Colon (tissue), 2 donors: ENCODE results near the gene SELENOV.

ENCODE experiments used
- FAIRE-seq: peaks from 2 replicates; lab custom pipeline; 2012; peaks lifted over from hg19 to GRCh38; lab: Jason Lieb, UNC
- donor health status: control.
- donor health status: control.

The SELENOV gene

DNA sequence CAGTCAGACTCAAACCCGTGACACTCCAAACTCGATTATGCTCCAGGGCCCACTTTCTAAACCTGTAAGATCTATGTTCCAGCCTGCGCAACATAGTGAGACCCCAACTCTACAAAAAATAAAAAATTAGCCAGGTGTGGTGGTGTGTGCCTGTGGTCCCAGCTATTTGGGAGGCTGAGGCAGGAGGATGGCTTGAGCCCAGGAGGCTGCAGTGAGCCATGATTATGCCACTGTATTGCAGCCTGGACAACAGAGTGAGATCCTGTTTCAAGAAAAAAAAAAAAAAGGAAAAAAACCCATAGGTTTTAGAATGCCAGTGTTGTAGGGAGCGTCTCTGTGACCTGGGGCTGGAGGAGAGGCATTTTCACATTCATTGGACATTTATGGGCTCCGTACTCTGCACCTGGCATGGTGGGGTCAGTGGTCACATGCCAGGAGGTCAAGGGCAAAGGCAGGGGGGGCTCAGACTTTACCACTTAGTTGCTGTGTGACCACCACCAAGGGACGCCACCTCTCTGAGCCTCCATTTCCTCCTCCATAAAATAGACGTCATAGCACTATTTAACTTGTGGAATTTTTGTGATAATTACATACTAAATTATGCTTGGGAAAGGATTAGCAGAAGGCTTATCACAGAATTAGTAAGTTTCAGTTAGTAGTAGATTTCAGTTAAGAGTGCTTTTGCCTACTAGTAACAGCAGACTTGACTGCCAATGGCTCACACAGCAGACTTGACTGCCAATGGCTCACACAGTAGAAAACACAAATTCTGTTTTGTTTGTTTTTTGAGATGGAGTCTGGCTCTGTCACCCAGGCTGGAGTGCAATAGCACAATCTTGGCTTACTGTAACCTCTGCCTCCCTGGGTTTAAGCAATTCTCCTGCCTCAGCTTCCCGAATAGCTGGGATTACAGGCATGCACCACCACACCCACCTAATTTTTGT is 5.9 kb downstream of the SELENOV start:
- no peak for FAIRE-seq

DNA sequence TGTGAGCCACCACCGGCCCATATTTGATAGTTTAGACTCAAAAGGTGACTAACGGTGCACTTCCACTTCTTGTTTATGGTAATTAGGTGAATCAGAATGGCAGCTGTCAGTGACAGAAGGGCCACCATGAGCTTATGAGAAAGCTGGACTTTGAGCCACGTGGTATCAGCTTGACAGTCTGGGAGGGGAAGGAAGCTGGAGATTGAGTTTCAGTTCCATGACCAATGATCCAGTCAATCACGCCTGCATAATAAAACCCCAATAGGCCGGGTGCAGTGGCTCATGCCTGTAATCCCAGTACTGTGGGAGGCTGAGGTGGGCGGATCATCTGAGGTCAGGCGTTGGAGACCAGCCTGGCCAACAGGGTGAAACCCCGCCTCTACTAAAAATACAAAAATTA is 9.6 kb downstream of the SELENOV start:
- FAIRE-seq, result no peak

DNA sequence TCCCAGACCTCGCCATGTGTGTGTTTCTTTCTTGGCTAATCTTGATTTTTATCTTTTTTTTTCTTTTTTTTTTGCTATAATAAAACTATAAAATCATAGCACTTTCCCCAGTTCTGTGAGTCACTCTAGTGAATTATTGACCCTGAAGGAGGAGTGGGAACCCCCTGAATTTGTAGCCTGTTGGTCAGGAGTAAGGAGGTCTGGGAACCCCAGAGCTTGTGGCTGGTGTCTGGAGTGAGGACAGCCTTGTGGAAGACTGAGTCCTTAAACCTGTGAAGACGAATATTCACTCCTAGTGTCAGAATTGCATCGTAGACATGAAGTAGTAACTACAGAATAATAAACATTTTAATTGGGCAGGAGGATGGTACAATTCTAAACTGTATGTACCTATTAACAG is 10.3 kb downstream of the SELENOV start:
- FAIRE-seq, result no peak

DNA sequence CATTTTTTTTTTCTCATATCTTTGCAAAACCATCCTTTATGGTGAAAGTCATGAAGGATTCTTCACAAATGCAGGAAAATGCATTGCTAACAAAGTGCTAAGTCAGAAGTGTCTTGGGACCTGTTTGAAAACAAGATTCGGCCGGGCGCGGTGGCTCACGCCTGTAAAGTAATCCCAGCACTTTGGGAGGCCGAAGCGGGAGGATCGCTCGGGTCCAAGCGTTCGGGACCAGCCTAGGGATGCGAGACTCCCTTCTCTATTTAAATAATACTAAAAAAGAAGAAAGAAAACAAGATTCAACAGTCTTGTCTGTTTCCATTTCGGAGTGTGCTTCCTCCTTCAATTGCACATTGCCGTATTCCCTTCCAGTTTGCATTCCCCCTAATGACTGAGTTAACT is 16.9 kb downstream of the SELENOV start:
- no peak for FAIRE-seq

DNA sequence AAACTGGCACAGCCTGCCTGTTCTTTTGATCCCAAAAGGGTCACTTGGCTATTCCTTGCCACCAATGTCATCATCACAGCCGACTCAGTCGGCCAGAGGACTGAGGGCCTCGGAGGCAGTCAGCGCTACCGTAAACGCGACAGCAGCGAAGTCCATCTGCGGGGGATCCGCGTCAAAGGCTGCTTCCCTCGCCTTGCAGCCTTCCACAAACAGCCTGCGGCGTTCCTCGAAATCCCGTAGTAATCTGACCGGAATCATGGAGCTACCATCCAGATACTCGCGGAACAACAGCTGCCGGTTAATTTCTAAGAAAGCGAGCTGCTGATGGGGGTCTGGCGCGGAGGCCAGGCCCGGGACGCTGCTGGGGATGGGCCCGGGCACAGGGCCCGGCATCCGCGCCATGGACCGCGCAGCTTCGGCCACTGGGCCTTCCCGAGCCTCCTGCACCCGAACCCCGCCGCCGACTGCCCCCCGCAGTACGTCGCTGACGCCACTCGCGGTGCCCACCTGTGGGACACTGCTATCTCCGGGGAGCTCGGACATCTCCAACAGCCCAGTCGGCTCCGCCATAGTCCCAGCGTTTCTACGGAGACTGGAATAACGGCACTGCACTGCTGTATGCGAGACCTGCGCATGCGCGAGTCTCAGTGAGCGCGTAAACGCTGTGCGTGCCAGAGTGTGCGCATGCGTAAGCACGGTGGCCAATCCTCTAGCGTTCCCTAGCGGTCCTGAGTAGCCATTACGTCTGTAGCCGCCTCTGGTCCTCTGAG is 17.5 kb downstream of the SELENOV start, which contains the start of gene EID2B:
Gene EID2B (minus strand): TSS at position 620 of the 770 bp plus-strand sequence. CDS start 50 bp downstream, at position 570.
- FAIRE-seq, result no peak

DNA sequence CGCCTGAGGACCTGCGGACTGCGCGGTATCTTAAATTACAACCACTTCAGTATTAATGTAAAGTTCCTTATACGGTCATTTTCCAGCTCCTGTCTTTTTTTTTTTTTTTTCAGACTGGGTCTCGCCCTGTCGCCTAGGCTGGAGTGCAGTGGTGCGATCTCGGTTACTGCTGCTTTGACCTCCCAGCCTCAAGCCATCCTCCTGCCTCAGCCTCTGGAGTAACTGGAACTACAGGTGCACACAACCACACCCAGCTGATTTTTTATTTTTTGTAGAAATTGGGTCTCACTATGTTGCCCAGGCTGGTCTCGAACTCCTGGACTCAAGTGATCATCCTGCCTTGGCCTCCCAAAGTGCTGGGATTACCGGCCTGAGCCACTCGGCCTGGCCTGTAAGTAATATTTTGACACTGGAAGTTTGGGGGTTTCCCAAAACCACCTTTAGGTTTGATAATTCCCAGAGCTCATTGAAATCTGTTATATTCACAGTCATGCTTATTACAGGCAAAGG is 18.1 kb downstream of the SELENOV start:
- no peak for FAIRE-seq

DNA sequence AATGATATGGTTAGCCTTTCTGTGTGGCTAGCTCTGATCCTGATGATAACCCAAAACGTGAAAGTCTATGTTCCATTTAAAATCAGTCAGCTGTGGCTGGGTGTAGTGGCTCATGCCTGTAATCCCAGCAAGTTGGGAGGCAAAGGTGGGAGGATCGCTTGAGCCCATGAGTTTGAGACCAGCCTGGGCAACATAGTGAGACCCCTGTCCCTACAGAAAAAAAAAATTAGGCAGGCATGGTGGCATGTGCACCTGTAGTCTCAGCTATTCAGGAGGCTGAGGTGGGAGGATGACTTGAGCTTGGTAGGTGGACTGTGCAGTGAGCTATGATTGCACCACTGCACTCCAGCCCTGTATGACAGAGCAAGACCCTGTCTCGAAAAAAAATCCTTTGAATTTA is 18.9 kb downstream of the SELENOV start:
- no peak for FAIRE-seq

DNA sequence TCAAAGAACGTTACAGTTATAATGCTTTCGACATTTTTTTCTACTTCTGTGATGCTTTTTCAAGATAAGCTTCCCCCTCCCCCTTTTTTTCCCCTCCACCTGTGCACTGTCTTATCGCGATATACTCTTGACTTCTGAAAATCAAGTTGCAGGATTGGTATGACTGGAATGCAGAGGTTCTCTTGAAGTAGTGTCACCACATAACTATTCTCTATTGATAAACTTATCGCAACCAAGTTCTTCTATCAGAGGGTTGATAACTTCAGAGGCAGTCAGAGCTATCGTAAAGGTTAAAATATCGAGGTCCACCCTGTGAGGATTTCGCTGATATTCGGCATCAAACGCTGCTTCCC is 24.2 kb downstream of the SELENOV start:
- no peak for FAIRE-seq

DNA sequence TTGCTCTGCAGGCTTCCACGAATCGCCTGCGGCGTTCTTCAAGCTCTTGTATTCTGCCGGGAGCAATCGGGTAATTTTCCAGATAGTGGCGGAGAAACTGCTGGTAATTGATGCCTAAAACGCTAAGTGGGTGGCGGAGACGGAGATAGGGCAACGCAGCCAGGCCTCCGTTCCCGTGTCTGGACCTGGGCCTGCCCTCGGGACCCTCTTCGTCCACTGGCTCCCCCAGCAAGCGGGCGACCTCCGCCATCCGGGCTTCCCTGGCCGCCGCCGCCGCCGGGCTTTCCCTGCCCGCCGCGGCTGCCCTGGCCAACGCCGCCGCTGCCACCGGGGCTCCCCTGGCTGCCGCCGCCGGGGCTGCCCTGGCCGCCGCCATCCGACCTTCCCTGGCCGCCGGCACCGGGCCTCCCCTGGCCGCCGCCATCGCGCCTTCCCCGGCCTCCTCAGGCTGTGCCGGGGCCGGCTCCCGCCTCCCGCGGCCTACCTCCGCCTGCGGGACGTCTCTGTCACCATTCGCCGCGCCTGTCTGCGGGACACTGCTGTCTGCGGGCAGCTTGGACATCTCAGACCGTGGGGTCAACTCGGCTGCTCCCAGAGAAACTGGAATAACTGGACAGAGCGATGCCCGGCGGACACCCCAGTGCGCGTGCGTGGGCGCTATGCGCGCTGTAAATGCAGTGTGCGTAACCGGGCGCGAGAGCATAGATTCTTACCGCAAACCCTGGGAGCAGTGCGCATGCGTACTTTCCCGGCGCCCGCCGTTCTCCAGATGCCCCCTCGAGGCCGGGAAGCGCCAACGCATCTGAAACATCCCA is 24.8 kb downstream of the SELENOV start, which contains the start of gene EID2:
Gene EID2 (minus strand): TSS at position 644 of the 815 bp plus-strand sequence. CDS start 82 bp downstream, at position 562.
- no peak for FAIRE-seq

DNA sequence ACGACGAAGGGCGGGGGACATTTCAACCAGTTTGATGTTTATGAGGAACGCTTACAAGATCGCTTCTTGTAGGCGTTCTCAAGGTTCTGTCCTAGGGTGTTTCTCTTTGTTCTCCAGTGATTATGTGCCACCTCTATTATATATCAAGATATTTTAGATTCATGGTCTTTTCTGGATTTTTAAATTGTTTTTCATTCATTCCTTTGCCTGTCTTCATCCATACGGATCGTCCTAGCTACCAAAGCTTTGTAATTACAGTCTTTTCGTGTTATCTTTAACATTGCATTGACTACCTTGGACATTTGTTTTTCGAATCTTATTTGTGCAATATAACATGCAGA is 25.4 kb downstream of the SELENOV start:
- no peak for FAIRE-seq

DNA sequence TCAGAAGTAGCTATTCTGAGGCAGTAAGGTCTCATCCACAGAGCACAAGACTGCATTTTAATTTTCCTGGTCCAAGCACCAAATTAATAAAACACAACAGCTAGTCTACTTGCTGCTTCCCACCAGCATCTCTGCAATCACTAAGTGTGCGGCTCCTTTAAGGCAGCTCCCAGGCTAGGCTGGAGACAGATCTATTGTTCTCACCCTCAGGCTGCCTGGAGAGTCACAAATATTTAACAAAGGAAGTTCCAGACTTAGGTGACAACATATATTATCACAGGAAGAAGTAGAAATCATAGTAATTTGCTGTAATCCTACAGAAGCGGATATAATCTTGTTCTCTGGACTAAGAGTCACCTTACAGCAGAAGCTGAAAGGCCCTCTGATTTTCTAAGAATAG is 27.3 kb downstream of the SELENOV start:
- no peak for FAIRE-seq

DNA sequence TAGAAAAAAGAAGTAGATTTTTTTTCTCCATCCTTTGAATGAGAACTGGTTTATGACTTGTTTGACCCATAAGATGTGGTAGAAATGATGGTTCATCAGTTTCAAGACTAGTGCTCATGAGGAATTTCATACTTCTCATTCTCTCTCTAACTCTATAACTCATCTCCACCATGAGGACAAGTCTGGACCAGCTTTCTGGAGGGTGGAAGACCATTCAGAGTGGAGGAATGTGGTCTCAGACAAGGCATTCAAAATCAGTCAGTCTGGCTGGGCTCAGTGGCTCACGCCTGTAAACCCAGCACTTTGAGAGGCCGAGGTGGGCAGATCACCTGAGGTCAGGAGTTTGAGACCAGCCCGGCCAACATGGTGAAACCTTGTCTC is 28.5 kb downstream of the SELENOV start:
- FAIRE-seq, result no peak

DNA sequence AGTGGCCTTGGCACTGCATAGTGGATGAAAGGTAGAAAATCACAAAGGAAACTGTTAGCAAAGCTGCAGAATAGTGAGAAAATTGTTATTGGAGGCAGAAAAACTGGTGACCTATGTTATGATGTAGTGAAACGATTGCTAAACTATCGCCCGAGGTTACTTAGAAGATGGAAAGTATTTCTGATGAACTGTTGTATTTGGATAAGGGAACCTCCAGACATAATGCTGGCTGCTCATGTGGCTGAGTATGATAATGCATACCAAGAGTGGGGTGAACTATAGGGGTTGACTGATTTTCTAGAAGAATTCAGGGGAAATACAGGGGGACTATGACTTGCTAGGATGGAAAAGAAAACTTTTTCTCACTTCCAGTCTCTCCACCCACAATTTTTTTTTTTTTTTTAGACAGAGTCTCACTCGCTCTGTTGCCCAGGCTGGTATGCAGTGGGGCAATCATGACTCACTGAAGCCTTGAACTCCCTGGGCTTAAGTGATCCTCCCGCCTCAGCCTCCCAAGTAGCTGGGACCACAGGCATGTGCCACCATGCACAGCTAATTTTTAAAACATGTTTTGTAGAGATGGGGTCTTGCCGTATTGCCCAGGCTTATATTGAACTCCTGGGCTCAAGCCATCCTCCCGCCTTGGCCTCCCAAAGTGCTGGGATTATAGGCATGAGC is 29.4 kb downstream of the SELENOV start:
- no peak for FAIRE-seq

DNA sequence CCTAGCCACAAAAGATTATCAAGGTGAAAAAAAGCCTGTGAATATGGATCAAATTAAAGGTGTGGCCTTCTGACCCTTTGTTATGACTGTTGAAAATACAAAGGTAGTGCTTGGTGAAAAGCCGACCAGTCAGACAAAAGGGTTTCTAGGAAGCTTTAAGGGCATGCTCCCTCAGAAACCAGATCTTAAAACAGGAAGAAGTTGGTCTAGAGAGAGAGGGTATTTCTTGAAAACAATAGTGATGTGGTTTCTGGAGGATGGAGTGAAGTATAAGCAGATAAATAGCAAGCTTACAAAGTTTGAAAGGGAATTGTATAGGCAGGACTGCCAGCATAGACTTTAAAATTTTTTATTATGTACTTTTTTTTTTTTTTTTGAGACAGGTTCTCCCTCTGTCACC is 30.0 kb downstream of the SELENOV start:
- no peak for FAIRE-seq

DNA sequence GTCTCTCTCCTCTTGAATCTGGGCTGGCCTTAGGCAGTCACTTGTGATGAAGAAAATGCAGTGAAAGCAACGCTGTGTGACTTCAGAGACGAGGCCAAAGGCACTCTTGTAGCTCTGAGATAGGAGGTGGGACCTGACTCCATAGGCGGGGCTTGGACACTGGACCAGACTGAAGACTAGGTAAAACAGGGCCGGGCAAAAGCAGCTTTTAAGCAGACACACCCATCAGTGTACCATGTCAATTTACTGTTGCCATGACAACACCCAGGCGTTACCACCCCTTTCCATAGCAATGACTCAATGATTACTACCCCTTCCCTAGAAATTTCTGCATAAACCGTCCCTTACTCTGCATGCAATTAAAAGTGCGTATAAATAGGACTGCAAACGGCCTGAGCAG is 31.7 kb downstream of the SELENOV start:
- FAIRE-seq, result no peak

DNA sequence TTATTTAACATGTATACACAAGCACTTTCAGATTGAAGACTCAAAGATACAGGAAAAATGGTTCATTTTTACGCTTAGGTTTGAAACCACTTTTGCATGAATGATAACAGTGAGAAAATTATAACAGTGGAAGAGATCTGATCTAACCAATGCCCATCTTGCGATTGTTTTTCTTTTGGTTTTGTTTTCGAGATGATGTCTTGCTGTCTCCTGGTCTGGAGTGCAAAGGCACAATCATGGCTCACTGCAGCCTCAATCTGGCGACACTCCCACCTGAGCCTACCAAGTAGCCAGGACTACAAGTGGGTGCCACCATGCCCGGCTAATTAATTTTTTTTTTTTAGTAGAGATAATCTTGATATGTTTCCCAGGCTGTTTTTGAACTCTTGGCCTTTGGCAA is 35.3 kb downstream of the SELENOV start:
- no peak for FAIRE-seq

DNA sequence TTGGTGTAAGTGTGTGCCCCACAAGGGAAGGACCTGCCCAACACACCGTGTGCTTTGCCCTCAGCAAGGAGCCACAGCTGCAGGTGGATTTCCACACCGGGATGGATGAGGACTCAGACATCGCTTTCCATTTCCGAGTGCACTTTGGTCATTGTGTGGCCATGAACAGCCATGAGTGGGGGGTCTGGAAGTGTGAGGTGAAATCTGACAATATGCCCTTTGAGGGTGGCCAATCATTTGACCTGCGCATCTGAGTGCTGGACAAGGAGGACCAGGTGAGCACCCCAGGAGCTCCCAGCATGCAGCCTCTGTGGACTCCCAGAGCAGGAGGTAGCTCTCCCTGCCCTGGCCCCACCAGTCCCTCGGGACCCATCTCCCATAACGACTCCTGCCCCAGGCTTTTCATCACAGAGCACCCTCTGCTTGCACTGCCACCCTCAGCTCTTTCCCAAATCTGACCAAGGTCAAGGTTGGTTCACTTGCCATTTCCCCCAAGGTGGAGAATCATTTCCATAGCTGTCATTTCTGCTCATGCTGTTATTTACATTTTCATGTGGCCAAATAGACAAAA is 38.2 kb downstream of the SELENOV start:
- FAIRE-seq, result no peak

DNA sequence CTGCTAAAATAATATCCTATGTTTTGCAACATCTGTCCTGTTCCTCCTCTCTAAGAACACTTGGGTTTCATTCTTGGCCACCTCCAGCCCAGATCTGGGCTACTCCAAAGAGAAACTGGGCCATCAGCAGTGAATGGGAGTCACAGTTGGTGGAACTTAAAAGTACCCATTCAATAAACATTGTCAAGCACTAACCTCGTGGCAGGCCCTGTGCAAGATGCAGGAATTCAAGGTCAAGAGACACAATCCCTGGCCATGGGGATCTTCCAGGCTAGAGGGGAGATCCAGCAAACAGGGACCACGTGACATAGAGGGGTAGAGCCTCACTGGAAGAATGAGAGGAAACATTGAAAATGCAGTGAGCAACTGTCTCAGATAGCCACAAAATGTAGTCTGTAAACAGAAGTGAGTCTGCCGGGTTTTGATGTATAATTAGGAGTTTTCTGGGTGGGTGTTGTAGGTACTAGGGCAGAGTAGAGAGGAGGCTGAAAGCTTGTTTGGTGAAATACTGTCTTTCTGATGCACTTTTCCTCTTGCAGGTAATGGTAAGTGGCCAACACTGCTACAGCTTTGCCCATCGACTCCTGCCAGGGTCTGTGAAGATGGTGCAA is 39.9 kb downstream of the SELENOV start:
- FAIRE-seq, result no peak

DNA sequence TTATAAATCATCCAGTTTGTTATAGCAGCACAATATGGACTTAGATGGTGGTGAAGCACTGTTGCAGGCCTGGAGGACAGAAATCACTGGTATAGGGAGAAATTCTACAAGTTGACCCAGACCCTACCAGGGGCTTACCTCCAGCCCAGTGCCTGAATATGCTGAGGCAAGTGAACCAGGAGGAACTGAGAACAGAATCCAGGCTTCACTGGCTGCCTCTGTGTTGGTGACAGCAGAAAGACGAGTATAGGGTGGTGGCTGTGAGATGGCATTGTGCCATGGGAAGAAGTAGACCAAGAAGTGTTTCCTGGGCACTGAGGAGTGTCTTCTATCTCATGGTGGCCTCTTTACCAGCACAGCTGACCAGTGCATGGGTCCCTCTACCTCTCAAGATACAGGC is 40.9 kb downstream of the SELENOV start:
- FAIRE-seq, result no peak

DNA sequence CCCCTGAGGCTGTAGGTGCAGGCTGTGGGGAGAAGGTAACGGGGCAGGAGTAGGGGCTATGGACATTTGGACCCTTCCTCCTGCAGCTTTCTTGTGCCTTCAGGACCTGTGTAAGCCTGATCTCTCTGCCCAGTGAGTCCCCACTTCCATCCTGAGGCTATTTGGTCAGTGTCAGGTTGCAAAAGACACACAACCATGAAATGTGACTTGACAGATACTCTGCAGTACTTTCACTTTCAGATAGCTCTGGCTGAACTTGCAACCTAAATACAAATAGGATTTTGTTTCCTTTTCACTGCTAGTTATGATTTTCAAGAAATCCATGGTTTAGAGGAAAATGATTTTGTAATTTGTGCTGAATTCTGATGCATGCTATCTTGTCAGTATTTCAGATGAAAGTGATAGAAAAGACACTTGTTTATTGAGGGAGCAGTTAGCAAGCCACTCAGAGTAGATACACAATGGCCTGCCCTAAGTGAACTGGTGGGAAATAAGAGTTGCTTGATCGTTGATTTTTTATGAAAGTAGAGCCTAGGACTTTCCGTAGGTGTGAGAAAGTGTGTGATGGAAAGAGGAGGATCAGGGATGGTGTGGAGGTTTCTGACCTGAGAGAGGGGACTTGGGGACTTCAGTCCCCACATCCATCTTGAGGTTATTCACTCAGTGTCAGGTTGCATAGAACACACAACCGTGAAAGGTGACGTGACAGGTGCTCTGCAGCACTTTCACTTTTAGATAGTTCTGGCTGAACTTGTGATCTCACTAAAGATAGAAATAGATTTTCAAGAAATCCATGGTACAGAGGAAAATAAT is 43.1 kb downstream of the SELENOV start:
- FAIRE-seq, result no peak
